NOMO-1 treated with DMSO at 0.1 percent for 48 hours (cell line): ENCODE data around the gene MCL1.
A peak's percentile ranks its signal among the peaks of the same experiment; 100 is the strongest.
"Not testable (repeated sequence)": the region's sequence is repeated elsewhere in the genome, so short reads cannot be mapped to it uniquely, and the experiment has no call there.

Source experiments
- DNase-seq: peaks from one replicate; lab custom pipeline; 2025; ENCODE audit not compliant: unreplicated experiment; lab: John Stamatoyannopoulos, UW

Gene MCL1

DNA sequence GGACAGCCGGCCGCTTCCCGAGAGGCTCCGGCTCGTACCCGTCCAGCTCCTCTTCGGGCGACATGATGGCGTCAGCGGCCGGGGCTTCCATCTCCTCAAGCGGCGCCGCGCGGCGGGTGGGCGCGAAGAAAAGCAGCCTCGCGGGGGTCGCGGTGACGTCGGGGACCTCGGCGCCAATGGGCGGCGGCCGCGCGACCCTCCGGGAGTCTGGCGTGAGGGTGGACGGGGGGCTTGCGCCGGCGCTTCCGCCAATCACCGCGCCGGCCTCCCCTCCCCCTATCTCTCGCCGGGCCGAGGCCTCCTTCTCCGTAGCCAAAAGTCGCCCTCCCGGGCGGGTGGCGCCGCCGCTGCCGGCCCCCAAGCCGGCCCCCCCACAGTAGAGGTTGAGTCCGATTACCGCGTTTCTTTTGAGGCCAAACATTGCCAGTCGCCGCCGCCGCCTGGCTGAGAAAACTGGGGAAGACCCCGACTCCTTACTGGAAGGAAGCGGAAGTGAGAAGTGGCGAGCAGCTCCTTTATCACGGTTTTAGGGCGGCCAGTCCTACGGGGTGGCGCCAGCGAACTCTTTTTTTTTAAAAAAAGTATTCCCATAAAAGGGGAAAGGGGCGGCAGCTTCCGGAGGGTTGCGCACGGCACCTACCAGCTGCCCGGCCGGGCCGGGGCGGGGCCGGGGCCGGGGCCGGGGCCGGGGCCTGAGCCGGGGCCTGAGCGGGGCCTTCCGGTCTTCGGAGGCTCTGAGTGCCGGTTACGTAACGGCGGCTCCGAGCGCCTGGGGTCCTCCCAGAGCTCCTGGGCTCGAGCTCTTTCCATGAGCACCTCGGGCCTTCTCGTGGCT, at the start of gene MCL1:
Gene MCL1 (minus strand): TSS at position 501 of the 835 bp plus-strand sequence. CDS start 80 bp downstream, at position 421.
- DNase-seq, result peak; percentile 97

DNA sequence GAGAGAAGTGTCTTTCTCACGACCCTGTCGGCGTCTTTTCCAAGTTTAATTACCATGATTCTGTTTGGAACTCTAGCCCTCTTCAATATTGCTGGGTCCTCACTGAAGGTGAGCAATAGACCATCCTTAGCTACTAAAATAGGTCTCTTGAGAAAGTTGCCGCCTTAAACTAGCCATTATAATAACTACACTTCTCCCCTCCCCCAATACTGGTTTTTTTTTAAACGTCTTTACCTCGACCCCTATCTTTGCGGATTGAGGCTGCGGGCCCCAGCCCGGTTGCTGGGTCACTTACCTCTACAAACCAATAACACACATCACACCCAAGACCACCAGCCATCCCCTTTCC, 49.3 kb upstream of the MCL1 start:
- no peak for DNase-seq

DNA sequence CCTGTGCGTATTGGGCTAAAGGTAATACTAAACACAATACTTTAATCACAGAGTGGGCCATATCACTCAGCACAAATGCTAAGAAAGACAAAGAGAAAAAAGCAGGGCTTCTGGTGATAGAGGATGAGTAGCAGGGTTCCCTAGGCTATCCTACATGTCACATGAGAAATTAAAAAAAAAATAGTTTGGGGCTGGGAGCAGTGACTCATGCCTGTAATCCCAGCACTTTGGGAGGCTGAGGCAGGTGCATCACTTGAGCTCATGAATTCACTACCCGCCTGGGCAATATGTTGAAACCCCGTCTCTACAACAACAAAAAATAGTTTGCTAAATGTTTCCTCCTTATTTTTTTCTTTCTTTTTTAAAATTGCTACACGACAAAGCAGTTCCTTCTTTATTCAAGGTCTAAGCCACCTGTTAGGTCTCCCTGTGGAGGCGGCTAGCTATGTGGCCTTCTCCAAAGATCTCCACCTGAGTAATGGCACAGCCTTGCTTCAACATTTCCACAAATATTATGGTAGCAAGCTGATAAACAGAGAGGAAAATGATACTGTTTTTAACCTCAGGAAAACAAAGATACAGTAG, 48.5 kb upstream of the MCL1 start:
- DNase-seq, result no peak

DNA sequence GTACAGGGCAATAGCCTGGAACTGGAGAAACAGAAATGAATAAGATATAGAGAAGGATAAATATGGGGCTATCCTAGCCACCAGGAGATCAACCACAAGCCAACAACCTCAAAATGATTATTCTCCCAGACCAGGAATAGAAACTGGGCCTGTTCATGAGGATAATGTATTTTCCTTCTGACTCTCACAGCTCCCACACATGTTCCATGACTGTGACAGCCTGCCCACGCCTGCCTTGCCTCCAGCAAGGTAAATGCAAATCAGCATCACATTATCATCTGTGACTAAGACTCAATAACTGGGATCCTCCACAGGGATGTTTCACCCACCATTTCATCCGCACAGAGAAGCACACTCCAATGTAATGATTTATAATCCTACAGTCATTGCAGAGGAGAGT, 46.7 kb upstream of the MCL1 start:
- DNase-seq, result no peak

DNA sequence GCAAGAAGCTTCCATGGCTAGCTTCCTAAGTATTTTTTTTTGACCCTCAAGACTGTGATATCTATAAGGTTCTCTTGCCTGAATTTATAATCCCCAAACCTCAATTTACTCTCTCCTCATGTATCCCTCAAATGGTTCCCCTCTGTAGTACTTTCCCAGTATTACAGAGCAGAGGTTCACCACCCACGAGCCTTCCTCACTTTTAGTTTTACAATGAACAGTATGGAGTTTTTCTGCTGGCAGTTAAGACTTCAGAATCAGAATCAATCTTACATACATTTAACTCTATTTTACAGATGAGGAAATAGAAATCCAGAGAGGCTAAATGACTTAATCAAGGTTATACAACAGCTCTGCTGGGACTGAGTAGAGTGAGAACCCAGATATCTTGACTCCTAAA, 45.1 kb upstream of the MCL1 start:
- DNase-seq, result not testable (repeated sequence)

DNA sequence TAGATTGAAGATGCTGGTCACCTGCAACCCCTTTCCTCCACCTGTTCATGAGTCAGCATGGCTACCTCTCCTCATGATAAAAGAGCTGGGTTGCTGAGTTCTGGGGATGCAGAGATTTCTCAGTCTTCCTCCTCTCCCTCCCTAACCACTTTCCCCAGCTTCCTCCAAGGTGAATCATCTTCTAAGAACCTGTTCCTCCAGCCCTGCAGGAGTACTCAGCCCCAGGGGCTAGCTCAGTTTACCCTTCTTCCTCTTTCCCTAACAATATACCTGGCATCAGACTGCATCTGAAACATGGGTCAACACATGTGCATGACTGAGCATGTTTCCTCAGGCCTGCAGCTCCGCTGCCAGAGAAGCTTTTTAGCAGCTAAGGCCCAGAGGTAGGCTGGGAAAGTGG, 44.7 kb upstream of the MCL1 start:
- DNase-seq, result not testable (repeated sequence)

DNA sequence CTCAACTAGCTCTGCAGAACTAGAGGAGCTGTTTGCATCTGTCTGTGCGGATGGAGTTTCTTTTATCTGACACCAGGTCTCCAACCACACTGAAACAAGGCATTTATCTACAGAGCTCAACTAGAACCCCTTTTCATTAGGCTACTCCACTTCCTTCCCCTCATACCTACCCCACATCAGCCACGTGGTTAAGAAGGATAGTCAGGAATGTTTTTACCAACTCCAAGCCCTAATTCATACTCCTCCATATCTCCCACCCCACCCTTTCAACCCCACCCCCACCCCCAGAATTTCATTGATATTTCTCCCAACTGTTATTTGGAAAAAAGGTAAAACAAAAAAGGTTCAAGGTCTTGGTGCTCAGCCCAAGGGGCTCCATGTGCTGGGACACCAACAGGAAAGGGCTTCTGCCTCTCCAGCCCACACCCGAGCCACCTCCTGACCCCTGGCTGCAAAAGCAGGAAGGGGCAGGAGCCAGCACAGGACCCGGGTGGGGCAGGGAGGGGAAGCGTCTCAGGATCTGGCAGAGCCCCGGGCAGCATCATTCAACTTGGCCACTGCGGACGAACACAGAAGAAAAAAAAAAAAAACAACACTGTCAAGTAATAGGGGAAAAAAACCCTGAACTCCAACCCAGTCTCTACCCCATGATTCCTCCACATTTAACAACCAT, 43.0 kb upstream of the MCL1 start:
- no peak for DNase-seq

DNA sequence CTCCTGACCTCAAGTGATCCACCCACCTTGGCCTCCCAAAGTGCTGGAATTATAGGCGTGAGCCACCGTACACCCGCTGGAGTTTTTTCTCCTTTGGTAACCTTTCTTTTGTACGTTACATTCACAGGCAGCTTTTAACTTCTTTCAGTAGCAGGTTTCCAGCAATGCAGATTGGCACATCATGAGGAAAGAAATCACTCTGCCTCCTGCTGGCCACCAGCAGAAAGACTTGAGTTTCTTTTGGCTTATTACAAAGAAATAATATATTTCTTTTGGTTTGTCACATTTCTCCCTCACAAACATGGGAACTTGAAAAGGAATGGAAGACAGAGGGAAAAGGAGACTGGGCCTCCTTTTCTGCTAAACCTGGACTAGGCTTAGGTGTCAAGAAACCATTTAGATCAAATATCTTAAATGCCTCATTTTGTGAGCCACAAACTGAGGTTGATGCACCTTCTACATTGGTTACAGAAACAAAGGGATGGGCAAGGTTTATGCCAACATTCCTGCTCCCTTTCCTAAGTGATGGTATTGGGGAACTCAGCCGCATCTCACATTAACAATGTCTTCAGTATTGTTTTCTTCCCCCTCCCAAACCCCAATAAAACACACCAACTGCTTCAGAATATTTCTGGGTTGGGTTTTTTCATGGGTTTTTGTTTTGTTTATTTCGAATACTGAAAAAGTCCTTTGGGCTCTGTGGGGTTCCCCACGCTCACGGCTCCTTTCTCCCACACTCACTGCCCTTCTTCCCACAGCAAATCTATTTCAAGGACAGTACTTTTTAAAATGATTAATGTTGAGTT, 42.3 kb upstream of the MCL1 start:
- DNase-seq, result peak; percentile 61

DNA sequence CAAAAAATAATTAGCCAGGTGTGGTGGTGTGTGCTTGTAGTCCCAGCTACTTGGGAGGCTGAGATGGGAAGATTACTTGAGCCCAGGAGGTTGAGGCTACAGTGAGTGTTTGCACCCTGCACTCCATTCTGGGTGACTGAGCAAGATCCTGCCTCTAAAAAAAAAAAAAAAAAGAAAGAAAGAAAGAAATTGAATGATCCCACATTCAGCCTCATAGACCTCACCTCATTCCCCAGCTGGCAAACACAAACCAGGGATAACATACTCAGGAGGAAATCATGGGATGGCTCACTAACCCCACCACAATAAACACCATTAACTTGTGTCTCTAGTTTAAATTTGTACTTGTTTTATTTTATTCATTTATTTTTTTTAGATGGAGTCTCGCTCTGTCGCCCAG, 41.5 kb upstream of the MCL1 start:
- no peak for DNase-seq

DNA sequence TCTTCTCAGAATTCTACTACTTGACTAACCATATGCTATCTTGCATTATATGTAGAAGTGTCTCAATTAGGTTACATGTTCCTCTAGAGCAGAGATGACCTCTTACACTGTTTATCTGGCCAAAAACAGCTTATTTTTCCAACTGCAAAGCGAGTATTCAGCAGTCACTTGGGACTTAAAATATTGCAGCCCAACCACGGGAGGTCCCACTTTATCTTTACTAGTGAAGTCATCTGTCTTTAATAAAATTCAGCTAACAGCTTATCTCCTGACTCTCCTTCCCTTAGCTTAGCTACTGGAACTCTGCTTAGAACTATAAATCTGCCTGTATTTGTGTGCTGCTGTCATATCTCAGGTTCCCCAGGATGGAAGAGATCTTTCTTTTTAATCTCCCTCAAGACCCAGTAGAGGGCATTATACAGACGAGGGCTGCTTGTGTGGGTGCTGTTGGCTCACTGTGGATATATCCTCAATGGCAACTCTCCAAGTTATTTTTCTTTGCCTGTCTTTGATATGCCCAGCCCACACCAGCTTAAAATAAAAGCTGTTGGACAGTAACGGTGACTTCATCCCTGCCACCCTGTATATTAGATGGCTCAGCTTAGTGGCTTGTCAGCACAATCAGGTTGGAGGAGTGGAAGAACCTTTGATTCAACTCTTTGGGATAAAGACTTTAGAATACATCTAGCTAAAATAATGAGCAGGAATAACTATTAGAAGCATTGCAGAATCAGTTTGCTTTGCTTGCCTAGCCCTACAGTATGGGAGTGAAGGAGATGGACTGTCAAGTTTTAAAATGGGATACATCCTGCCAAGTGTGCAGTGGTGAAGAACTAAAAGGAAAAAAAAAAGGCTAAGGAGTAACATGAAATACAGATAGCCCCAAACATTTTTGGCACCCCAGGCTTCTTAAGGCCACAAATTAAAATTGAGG, 40.4 kb upstream of the MCL1 start:
- DNase-seq, result no peak

DNA sequence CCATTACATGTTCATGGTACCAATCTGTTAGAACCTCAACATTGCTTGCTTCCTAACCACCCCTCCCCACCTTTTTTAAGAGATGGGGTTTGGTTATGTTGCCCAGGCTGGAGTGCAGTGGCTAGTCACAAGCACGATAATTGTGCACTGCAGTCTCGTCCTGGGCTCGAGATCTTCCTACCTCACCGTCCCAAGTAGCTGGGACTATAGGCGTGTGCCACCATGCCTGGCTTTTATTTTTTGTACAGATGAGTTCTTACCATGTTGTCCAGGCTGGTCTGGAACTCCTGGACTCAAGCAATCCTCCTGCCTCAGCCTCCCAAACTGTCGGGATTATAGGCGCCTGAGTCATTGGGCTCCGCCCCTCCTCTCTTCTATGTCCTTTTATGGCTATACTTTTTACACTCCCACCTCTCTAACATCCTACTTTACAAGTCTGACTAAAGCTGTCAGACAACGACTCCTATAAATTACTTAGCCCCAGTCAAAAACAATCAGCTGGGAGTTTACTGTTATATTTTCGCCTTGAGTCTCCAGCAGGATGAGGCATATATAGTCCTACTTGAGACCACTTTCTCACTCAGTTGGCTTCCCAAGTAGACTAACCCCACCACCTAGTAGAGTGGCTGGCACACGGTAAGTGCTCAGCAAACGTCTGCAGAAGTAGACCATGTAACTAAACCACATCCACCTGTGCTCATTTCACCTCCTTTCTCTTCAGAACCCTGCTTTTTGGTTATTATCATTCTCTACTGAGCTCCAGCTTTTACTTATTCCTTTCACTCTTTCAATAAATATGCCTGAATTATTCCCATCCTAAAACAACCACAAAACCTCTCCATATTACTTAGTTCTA, 36.2 kb upstream of the MCL1 start:
- DNase-seq, result no peak

DNA sequence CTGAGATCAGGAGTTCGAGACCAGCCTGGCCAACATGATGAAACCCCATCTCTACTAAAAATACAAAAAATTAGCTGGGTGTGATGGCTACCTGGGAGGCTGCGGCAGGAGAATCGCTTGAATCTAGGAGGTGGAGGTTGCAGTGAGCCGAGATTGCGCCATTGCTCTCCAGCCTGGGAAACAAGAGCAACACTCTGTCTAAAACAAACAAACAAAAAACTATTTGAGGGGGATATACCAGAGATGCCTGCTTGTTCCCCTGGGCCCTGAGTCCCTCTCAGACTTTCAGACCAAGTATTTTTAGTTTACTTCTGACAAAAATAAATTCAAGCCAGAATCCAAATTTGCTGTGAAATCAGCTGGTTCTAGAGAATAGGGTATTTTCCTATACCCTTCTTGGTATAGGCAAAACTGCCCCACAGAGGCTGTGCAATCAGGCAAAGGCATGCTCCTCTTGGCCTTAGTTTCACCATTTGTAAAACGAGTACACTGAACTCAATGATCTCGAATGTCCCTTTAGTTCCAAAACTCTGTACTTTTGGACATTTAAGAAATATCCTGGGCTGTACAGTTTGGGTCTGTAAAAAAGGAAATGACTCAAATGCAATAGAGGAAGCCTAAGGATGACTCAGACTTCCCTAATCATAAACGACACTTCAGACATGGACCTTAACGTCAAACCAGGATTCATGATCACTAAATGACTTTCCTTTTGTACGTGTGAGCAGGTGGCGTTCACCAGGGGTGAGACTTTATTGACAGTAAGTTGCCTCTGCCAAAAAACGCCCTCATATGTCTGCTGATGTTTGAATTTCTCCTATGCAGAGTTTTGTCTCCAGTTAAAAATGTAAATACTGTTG, 33.9 kb upstream of the MCL1 start:
- peak; percentile 98 for DNase-seq

DNA sequence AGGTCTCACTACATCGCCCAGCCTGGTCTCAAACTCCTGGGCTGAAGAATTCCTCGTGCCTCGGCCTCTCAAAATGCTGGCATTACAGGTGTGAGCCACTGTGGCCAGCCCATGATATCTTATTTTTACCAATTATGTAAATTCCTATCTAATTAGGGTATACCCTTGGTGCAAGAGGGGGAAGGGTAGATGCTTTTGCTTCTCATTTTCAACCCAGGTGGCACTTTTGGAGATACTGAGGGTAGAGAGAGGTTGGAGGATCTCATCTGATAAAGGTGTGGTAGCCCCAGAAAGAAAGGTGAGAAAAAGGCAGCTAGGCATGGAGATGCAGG, 32.6 kb upstream of the MCL1 start:
- no peak for DNase-seq

DNA sequence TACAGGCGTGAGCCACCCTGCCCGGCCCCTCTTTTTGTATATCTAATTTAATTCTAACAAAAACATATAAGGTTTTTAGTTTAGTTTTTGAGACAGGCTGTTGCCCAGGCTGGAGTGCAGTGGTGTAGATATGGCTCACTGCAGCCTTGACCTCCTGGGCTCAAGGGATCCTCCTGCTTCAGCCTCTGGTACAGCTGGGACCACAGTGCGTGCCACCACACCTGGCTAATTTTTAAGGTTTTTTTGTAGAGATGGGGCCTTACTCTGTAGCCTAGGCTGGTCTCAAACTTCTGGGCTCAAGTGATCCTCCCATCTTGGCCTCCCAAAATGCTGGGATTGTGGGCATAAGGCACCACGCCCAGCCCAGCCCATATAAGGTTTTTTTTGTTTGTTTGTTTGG, 31.2 kb upstream of the MCL1 start:
- DNase-seq, result no peak

DNA sequence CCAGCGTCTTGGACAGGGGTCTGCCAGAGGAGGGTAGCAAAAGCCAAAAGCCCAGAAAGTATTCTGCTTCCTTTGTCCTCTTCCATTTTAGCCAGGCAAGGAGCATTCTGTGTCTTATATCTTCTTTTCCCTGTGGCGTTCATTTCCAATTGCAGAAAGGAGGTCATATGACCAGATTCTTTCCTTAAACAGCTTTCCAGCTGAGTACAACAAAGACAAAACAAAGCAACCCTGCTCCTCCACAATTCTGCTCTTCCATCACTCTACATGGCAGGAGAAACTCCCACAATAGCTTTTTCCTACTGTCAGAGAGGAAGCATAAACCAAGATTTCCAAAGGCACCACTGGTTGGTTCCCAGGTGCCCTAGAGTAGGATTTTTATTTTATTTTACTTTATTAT, 30.3 kb upstream of the MCL1 start:
- DNase-seq, result no peak

DNA sequence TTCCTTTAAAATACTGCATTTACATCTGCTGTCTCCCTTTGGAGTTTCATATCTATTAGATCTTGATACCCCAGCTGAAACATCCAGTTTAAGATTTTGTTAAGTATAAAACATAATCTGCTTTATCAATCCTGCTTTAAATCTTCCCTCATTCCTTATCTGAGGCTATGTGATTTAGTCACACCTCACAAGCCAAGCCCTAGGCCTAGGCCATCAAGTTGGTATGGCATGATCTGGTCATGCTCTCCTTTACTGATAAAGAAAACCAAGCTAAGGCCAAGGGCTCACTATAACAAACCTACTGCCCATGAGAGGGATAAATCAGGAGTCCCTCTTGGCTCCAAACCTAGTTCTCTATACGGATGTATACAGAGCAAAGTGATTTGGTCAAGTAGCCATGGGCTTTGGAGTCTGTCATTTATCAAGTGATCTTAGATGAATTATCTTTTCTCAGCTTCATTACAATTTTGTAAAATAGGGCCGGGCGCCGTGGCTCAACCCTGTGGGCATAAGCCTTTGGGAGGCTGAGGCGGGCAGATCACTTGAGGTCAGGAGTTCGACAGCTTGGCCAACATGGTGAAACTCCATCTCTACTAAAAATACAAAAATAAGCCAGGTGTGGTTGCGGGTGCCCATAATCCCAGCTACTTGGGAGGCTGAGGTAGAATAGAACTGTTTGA, 27.2 kb upstream of the MCL1 start:
- DNase-seq, result no peak

DNA sequence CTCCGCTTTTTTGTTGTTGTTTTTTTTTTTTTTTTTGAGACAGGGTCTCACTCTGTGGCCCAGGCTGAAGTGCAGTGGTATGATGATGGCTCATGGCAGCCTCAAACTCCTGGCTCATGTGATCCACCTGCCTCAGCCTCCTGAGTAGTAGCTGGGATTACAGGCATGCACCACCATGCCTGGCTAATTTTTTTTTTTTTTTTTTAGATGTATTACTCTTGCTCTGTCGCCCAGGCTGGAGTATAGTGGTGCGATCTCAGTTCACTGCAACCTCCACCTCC, 26.0 kb upstream of the MCL1 start:
- not testable (repeated sequence) for DNase-seq

DNA sequence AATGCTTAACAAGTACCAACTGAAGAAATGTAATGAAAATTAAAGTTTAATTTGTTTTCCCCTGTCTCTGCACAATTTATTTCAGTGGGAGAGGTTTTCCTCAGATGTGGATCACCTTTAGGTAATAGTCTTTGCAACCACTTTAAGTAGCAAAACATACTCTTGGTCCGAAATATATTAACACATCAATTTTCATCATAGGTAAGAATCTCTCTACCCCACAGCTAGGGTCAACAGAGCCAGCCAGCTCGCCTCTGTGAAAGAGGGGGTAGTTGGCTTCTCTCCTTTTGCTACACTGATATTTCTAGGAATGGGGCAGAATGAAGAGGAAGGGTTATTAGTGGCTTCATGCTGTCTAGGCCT, 24.8 kb upstream of the MCL1 start:
- no peak for DNase-seq
